Vagina (tissue), 2 donors: ENCODE data around the gene NID2.

ENCODE experiments used
- CTCF ChIP-seq, 3 experiments: fragments of 450-650 bp in 2 of 3; fragments of 200-600 bp in 1 of 3; sonication (generic) in 1 of 3; IDR thresholded peaks; one replicate each; pipeline ENCODE4 v1.5.1; 2017 to 2019; ENCODE audit warnings: antibody characterized with exemption in 3 of 3, mild to moderate bottlenecking in 2 of 3, moderate library complexity in 2 of 3
- POLR2A ChIP-seq, 2 donors: fragments of 450-650 bp; IDR thresholded peaks; one replicate each; pipeline ENCODE4 v1.6.1; 2017; ENCODE audit warnings: antibody characterized with exemption in 2 of 2, mild to moderate bottlenecking in 2 of 2, moderate library complexity in 2 of 2

GRCh38 chr14:52032204-52032801 lies 36.6 kb downstream of the NID2 start:
- TF ChIP-seq CTCF (IDR thresholded peaks at IDR 0.05) (no peak), POLR2A (IDR thresholded peaks at IDR 0.05) (no peak)
